HG03139 (cell line): ENCODE results near the gene MIAT.
A peak's percentile ranks its signal among the peaks of the same experiment; 100 is the strongest.
"Not testable (repeated sequence)": the region's sequence is repeated elsewhere in the genome, so short reads cannot be mapped to it uniquely, and the experiment has no call there.

Experiments used
- ATAC-seq: cut with Tn5 transposase; IDR thresholded peaks from one replicate; pipeline ENCODE4 v1.9.1; 2021; ENCODE audit not compliant: unreplicated experiment

Gene MIAT

GRCh38 chr22:26656891-26657851 is at the start of gene MIAT:
MIAT (plus strand) TSS chr22:26657588.
- no peak for ATAC-seq

- ATAC-seq, result no peak
Observed at GRCh38 chr22:26608129-26608528, 49.3 kb upstream of the MIAT start.

DNA sequence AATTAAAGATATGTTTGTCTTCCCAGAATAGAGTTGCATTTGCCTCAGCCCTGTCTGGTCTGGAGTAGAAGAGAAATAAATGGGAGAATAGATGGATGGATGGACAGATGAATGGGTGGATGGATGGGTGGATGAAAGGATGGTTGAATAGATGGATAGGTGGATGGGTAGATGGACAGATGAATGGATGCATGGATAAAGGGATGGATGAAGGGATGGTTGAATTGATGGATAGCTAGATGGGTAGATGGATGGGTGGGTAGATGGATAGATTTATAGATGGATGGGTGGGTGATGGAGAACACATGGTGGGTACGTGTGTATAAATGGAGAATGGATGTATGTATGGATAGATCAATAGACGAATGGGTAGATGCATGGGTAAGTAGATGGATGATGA is 48.1 kb upstream of the MIAT start:
- ATAC-seq, result no peak

DNA sequence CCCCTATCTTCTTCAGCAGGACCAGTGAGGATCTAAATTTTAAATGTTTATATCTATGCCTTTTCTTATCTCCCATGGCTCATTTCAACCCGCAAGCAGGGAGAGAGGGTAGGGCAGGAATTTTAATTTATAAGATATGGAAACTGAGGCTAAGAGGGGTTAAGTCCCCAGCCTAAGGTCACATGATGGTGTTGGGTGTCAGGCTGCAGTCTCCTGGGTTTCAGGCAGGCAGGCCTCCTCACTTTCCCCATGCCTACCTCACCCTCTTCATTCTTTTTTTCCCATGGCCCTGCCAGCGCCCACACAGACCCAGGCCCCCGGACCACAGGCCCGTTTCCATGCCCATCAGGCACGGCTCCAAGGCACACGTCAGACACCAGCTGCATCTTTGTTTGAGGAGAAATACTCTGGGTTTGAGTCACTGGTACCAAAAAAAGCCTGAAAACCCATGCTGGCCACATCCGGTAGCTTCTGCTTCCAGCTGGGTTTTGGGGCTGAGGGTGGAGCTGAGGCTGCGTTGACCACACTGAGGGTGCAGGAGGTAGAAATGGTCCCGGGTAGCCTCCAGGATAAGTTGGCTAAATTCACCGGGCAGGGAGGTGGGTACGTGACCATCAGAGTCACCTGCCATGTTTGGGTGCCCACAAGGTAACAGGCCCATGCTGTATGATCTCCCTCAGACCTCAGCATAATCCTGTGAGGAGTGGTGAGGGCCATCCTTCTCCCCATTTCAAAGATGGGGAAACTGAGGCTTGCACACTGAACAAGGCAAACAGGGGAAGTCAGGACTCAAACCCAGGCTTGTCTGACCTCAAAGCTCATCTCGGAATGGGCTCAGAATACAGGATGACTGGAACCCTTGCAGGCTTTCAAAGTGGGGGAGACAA is 47.1 kb upstream of the MIAT start:
- ATAC-seq, result peak; percentile 69

DNA sequence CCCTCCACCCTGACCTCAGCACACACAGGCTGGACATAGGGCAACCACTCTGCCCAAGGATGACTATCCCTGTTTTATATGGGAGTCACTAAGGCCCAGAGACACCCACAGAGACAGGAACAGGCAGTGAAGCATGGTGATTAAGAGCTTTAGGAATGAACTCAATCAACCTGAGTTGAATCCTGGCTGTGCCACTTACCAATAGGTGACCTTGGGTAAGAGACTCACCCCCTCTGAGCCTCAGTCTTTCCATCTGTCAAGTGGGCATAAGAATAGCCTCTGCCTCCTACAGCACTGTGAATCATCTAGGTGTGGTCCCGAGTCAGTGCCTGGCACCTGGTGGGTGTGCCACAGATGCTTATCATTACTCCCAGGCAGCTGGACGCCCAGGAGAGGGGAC is 46.4 kb upstream of the MIAT start:
- no peak for ATAC-seq

DNA sequence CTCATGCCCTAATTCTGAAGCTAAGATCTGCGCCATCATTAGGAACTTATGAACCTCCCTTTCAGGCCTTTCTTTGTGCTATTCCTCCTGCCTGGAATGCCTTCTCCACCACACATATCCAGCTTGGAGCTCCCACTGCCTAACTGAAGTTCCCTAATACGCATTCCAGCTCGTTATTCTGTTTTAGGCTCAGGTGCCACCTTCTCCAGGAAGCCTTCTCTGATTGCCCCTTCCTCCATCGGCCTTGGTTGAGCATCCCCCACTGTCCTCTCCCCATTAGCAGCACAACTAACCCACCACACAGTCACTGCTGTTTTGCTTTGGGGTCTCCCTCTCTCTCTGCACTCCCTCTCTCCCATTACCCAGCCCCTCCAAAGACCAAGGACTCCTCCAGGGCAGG is 44.7 kb upstream of the MIAT start:
- ATAC-seq, result no peak

GRCh38 chr22:26613753-26614152 is 43.6 kb upstream of the MIAT start:
- not testable (repeated sequence) for ATAC-seq

- no peak for ATAC-seq
Observed at GRCh38 chr22:26614322-26614721, 43.1 kb upstream of the MIAT start.

DNA sequence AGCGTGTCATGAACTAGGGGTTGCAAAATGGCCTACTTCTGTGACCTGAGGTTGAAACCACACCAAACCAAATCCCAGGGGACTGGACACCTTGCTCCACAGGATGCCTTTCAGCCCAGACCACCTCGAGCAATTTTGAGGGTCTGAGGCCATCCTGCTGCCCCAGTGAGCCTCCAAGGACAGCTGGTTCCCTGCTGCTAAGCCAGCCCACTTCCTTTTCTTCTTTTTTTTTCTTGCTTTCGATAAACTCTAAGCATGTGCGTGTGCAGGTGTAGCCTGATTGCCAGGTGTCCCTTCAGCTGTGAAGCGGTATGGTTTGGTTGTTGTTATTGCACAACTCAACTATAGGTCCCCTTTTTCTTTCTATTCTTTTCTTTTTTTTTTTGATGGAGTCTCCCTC is 42.2 kb upstream of the MIAT start:
- peak; percentile 54 for ATAC-seq

DNA sequence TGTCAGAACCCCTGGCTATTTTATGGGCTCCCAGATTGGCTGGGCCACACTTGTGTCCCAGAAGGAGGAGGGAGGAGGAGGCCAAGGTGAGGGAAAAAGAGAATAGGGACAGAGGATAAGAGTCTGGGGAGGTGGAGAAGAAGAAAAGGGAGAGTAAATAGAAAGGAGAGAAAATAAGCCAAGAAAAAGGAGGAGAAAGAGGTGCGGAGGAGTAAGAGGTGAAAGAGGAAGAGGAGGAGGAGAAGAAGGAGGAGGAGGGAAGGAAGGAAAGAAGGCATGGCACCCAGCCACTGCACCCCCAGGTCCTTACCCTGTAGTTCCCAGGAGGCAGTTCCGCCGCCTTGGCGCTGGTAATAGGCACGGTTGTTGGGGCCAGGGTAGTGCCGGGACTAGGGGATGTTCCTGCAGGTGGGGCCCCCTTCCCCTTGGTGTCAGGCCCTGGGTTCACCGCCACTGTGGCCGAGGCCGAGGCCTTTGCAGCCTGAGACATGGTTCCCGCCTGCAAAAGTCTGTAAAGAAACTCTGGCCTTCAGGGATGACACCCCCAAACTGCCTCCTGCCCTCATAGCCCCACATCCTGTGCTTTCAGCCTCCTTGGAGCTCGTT is 41.5 kb upstream of the MIAT start:
- no peak for ATAC-seq

DNA sequence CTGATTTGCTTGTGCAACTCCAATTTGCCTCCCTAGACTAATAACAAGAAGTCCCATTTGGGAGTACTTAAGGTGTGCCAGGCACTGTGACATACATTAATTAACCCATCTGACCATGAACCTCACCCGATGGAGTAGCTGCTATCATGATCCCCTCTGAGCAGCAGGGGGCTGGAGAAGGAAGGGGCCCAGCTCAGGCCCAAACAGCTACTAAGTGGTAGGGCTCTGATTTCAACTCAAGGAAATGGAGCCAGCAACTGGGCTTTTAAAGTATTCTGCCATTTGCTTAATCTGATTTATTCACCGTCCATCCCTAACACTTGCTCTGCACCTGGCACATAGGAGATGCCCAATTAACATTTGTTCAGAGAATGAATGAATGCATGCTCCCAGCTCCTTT is 40.7 kb upstream of the MIAT start:
- no peak for ATAC-seq

GRCh38 chr22:26617271-26618199 is 39.9 kb upstream of the MIAT start, which contains the start of gene CRYBB1:
CRYBB1 (minus strand) TSS chr22:26618027; CDS start chr22:26616319, 1,708 bp downstream.
- ATAC-seq, result no peak

DNA sequence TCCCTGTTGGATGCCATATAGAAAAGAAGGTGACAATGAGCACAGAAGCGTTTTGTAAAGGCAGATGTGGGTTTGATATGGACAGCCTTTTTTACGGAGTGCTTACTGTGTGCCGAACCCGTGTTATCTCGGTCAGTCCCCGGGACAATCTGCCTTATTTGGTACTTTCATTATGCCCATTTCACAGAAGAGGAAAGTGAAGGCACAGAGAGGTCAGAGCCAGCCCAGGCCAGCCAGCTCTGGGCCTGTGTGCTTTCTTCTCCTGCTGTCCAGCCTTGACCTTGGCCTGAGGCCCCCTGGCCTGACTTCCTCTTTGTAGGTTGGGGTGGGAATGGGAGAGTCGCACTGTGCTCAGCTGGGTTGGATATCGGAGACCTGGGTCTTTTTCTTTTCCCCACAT is 38.9 kb upstream of the MIAT start:
- ATAC-seq, result no peak

DNA sequence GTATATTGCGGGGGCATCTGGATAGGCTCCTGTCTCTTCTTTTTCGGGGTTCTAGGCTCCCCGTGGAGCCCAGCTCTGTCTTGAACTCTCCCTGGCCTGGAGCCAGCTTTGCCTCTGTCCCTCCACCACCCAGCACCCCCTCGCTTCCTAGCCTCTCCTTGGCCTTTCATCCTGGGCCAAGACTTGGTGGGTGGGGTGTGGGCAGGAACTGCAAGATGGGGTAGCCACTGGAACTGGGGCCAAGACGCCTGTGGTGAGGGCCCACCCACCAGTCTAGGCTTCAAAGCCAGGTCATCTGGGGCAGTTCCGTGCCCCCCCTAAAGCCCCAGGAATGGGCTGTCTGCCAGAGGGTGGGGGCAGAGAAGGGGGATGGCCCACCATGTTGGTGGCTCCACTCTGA is 37.9 kb upstream of the MIAT start:
- no peak for ATAC-seq

DNA sequence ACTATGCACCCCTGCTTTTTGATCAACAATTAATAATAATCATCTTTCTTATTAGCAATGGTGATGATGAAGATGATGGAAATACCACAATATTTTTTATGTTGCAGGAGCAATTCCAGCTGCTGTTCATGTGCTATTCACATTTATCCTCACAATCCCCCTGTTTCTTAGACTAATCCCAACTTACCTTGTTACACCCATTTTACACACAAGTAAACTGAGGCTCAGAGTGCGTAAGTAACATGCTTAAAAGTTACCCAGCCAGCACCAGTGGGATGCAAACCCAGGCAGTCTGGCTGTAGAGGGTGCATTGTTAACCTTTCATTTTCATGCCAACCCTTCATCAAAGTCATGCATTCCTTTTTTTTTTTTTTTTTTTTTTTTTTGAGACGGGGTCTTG is 37.2 kb upstream of the MIAT start:
- no peak for ATAC-seq

GRCh38 chr22:26621663-26622062 is 35.7 kb upstream of the MIAT start, which contains the start of gene CRYBA4:
CRYBA4 (plus strand) TSS chr22:26621963; CDS start chr22:26622597, 634 bp downstream.
- no peak for ATAC-seq

DNA sequence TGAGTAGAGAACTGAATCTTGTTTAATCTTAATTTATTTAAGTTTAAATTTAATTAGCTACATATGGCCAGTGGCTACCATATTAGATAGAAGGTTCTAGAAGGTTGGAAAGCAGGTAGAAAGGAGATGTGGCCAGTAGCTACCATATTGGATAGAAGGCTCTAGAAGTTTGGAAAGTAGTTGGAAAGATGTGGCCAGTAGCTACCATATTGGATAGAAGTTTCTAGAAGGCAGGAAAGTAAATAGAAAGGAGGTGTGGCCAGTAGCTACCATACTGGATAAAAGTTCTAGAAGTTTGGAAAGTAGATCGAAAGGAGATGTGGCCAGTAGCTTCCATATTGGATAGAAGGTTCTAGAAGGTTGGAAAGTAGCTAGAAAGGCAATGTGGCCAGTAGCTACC is 33.4 kb upstream of the MIAT start:
- no peak for ATAC-seq

DNA sequence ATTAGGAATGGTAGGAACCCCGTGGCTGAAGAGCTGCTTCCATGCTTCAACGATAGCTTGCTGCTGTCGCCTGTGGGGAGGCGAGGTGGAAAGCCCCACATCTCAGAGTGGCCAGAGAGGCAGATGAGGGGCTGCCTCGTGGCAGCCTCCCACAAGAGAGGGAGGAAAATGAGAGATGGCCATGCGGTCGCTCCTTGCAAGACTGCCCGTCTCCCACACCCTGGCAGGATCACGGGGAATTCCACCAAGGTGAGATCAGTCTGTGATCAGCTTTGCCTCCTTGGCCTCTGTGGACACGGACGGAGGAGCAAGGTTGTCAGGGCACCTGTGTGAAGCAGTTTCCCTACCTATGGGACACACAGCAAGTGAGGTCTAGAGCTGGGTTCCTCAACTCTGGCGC is 32.6 kb upstream of the MIAT start:
- ATAC-seq, result no peak

GRCh38 chr22:26629988-26630761 is 27.2 kb upstream of the MIAT start:
- ATAC-seq, result no peak
